Keratinocyte (primary cell): ENCODE results near the gene ALCAM. TPM values are rescaled to one million over a fixed set of nuclear protein-coding genes. Genes with fewer than 3 reads are reported as not detected.

Experiments
- DNase-seq: peaks from one replicate; pipeline ENCODE4 v3.0.0-alpha.2; 2011; ENCODE audit warnings: low read depth, missing footprints, low spot score
- FAIRE-seq: peaks from 2 replicates; lab custom pipeline; 2011; peaks lifted over from hg19 to GRCh38; lab: Jason Lieb, UNC
- H2AFZ ChIP-seq: 2 replicates; pipeline ENCODE4 v1.6.0; 2012; ENCODE audit warnings: low read length, control low read depth, inconsistent platforms; ENCODE audit not compliant: control insufficient read depth
- H3K27ac ChIP-seq: 2 replicates; pipeline ENCODE4 v1.5.1; 2011; ENCODE audit warnings: low read length; ENCODE audit not compliant: control insufficient read depth, insufficient read depth
- H3K27me3 ChIP-seq: 3 replicates; pipeline ENCODE4 v1.6.0; 2011; ENCODE audit warnings: low read length; ENCODE audit not compliant: control insufficient read depth, insufficient read depth; ENCODE audit errors: extremely low read depth
- H3K36me3 ChIP-seq, 2 experiments: 2 replicates in 1 of 2; 3 replicates in 1 of 2; pipeline ENCODE4 v1.5.1; 2011; ENCODE audit warnings: low read length in 2 of 2, mild to moderate bottlenecking in 1 of 2; ENCODE audit not compliant: control insufficient read depth in 2 of 2, insufficient read depth in 2 of 2; ENCODE audit errors: extremely low read depth in 1 of 2
- H3K4me1 ChIP-seq: 3 replicates; pipeline ENCODE4 v1.5.1; 2011; ENCODE audit warnings: low read length; ENCODE audit not compliant: control insufficient read depth, insufficient read depth; ENCODE audit errors: extremely low read depth
- H3K4me2 ChIP-seq: 3 replicates; pipeline ENCODE4 v1.6.0; 2011; ENCODE audit warnings: low read depth, low read length; ENCODE audit not compliant: control insufficient read depth, insufficient read depth; ENCODE audit errors: extremely low read depth
- H3K4me3 ChIP-seq, 3 experiments: fragments of 200-600 bp in 1 of 3; sonication (generic) in 1 of 3; 2 replicates in 2 of 3; 3 replicates in 1 of 3; pipeline ENCODE4 v1.5.1; 2011 to 2016; ENCODE audit warnings: low read length in 3 of 3, mild to moderate bottlenecking in 3 of 3, control low read depth in 2 of 3, inconsistent platforms in 1 of 3, low read depth in 1 of 3, mixed read lengths in 1 of 3, mixed run types in 1 of 3, moderate library complexity in 1 of 3; ENCODE audit not compliant: control insufficient read depth in 2 of 3, insufficient read depth in 2 of 3; ENCODE audit errors: extremely low read depth in 1 of 3
- H3K79me2 ChIP-seq: 2 replicates; pipeline ENCODE4 v1.6.0; 2012; ENCODE audit warnings: low read length; ENCODE audit not compliant: control insufficient read depth, insufficient read depth
- H3K9ac ChIP-seq: 3 replicates; pipeline ENCODE4 v1.6.0; 2011; ENCODE audit warnings: low read length; ENCODE audit not compliant: control insufficient read depth, insufficient read depth; ENCODE audit errors: extremely low read depth
- H3K9me1 ChIP-seq: 3 replicates; pipeline ENCODE4 v1.6.0; 2011; ENCODE audit warnings: low read length; ENCODE audit not compliant: control insufficient read depth, insufficient read depth; ENCODE audit errors: extremely low read depth
- H3K9me3 ChIP-seq: 2 replicates; pipeline ENCODE4 v1.5.1; 2012; ENCODE audit warnings: low read depth, low read length; ENCODE audit not compliant: control insufficient read depth
- H4K20me1 ChIP-seq: 3 replicates; pipeline ENCODE4 v1.6.0; 2011; ENCODE audit warnings: low read length; ENCODE audit not compliant: control insufficient read depth, insufficient read depth; ENCODE audit errors: extremely low read depth
- CTCF ChIP-seq, 3 experiments: IDR thresholded peaks in 1 of 3; conservative IDR thresholded peaks in 1 of 3; optimal IDR thresholded peaks in 1 of 3; 2 replicates in 2 of 3; 3 replicates in 1 of 3; pipeline versions ENCODE3 to v1.5.1; 2011; ENCODE audit warnings: low read length in 3 of 3, mild to moderate bottlenecking in 3 of 3, moderate library complexity in 2 of 3, control low read depth in 1 of 3, inconsistent platforms in 1 of 3; ENCODE audit not compliant: insufficient read depth in 2 of 3; ENCODE audit errors: extremely low read depth in 1 of 3
- EZH2 ChIP-seq: IDR thresholded peaks from one replicate; pipeline ENCODE4 v1.6.1; 2012; ENCODE audit warnings: inconsistent platforms, mild to moderate bottlenecking, low read length, moderate library complexity
- dilution Hi-C: fragments of 300-500 bp; cut with MboI; formaldehyde crosslinking; loops from one replicate; pipeline ENCODE4 v1.7.0; 2020; ENCODE audit warnings: low sequenced_read_pairs; ENCODE audit not compliant: extremely low pct_ligation_motif_present
- polyA plus RNA-seq, 5 experiments: library from polyadenylated mRNA; depleted of rRNA in 3 of 5; stranded (reverse) in 3 of 5; stranded (forward) in 1 of 5; unstranded in 1 of 5; fragments of >200 nt; gene quantifications; 1 replicate in 1 of 5; 2 replicates in 3 of 5; 3 replicates in 1 of 5; pipeline versions ENCODE4 v1.2.1 to v1.2.3, GENCODE V29; 2011 to 2012; ENCODE audit warnings: missing spikeins in 2 of 5, low read depth in 1 of 5, low replicate concordance in 1 of 5

The ALCAM gene
- polyA plus RNA-seq, 1 donor (not counting 4 experiments of a cell fraction or from before 2014, with no cell fraction given): 71.3 TPM

DNA sequence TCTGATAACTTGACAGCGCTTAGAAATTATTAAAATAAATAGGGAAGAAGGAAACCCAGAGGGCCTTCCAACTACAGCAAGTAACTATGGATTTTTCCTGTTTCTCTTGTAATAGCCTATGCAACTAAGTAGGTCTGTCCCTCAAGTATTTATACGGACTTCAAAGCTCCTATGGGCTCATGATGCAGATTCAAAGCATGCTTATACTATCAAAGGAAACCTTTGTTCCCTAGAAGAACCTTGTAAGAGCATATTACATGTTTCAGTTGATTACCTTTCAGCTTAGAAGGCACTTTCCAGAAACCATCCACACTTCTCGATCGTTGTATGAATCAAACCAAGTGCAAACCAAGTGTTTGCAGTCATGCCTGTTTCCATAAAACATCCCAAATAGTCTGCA is 158.8 kb downstream of the ALCAM start:
- no peak overlapping the region for H2AFZ ChIP-seq
- DNase-seq: no peak
- peak; percentile 41 for FAIRE-seq
- dilution Hi-C loops: no loop called here
- TF ChIP-seq EZH2 (no peak), CTCF (optimal IDR thresholded peaks at IDR 0.05 in 1 of 3, IDR thresholded peaks at IDR 0.05 in 1 of 3, conservative IDR thresholded peaks at IDR 0.05 in 1 of 3; ENCODE audit: extremely low read depth in 1 of 3, insufficient read depth in 2 of 3, low read length in 3 of 3) (no peak)
- no peaks in the 10 kb centered on the region for H3K27me3 ChIP-seq
- H3K79me2 ChIP-seq: peaks cover 1% of the 10 kb centered on the region
- peaks cover 15% of the 10 kb centered on the region for H3K4me1 ChIP-seq
- H3K27ac ChIP-seq: no peak overlapping the region
- H3K9ac ChIP-seq: no peak overlapping the region
- no peaks in the 10 kb centered on the region for H3K9me3 ChIP-seq
- H3K36me3 ChIP-seq: peaks cover 3 to 4% of the 10 kb centered on the region in 2 experiments
- H3K4me2 ChIP-seq: no peak overlapping the region
- H3K4me3 ChIP-seq: no peak overlapping the region
- H4K20me1 ChIP-seq: no peaks in the 10 kb centered on the region
- no peaks in the 10 kb centered on the region for H3K9me1 ChIP-seq

DNA sequence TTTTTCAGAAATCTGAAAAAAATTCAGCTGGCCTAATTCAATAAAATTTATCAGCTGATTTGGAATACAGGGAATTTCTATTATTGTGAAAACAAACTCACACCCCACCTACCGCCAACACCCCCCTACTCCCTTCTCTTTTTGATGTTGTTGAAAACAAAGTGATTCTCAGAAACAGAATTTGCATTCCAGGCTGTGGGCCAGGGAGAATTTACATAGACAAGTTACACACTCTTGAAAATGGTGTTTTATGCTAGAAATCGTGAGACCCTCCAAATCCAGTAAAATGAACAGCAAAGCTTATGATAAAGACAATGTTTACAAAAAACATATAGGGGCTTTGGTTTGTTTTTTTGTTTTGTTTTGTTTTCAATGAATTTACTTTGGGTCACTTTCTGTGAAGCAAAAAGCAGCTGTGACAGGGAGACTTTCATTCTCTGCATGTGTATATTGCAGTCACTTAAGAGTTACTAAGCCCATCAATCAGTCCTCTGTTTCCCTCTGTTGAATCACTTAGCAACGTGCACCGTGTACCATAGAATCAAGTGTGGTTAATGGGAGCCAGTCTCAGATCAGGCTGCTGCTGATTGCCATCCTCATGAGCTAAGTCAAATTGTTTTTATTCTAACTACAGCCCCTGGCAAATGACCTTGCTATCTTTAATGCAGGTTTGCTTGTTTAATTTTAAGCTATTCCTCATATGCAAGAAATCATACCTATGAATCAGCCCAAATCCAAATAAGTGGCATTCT is 159.8 kb downstream of the ALCAM start:
- dilution Hi-C loops: no loop called here
- no peak for DNase-seq
- Histone ChIP-seq H3K79me2 (peaks cover 1% of the 10 kb centered on the region), H3K4me2 (no peak overlapping the region), H3K9ac (no peak overlapping the region), H3K9me3 (no peaks in the 10 kb centered on the region), H3K36me3 (peaks cover 3 to 4% of the 10 kb centered on the region in 2 experiments), H4K20me1 (no peaks in the 10 kb centered on the region), H3K27me3 (no peaks in the 10 kb centered on the region), H3K27ac (no peak overlapping the region), H3K4me3 (no peak overlapping the region), H3K9me1 (no peaks in the 10 kb centered on the region), H3K4me1 (peaks cover 15% of the 10 kb centered on the region), H2AFZ (no peak overlapping the region)
- no peak for TF ChIP-seq CTCF (optimal IDR thresholded peaks at IDR 0.05 in 1 of 3, IDR thresholded peaks at IDR 0.05 in 1 of 3, conservative IDR thresholded peaks at IDR 0.05 in 1 of 3; ENCODE audit: extremely low read depth in 1 of 3, insufficient read depth in 2 of 3, low read length in 3 of 3)
- no peak for TF ChIP-seq EZH2
- FAIRE-seq: peak; percentile 58
